MM.1S (cell line): ENCODE measurements around the gene DLX2.
"Not testable (repeated sequence)": the region's sequence is repeated elsewhere in the genome, so short reads cannot be mapped to it uniquely, and the experiment has no call there.

ENCODE experiments used
- DNase-seq: peaks from one replicate; pipeline ENCODE4 v3.0.0-alpha.2; 2015
- H2AFZ ChIP-seq: fragments of 300-600 bp; sonication (generic); 2 replicates; pipeline ENCODE4 v1.6.0; 2016; ENCODE audit warnings: antibody characterized with exemption, low read length
- H3F3A ChIP-seq: fragments of 300-600 bp; sonication (generic); 2 replicates; pipeline ENCODE4 v1.6.1; 2016; ENCODE audit warnings: mild to moderate bottlenecking, antibody characterized with exemption, low read length, moderate library complexity, mixed read lengths; ENCODE audit not compliant: insufficient read depth
- H3K27ac ChIP-seq: fragments of 300-600 bp; sonication (generic); 2 replicates; pipeline ENCODE4 v1.5.1; 2016; ENCODE audit warnings: mild to moderate bottlenecking, low read length
- H3K27me3 ChIP-seq: fragments of 300-600 bp; sonication (generic); replicated peaks from 2 replicates; pipeline ENCODE4 v1.6.0; 2016; ENCODE audit warnings: low read length; ENCODE audit not compliant: insufficient read depth
- H3K36me3 ChIP-seq: fragments of 300-600 bp; sonication (generic); replicated peaks from 2 replicates; pipeline ENCODE4 v1.6.1; 2016; ENCODE audit warnings: mild to moderate bottlenecking, low read length, mixed read lengths; ENCODE audit not compliant: insufficient read depth
- H3K4me1 ChIP-seq: fragments of 300-600 bp; sonication (generic); 2 replicates; pipeline ENCODE4 v1.6.1; 2016; ENCODE audit warnings: low read length, mixed read lengths
- H3K4me2 ChIP-seq: fragments of 300-600 bp; sonication (generic); 2 replicates; pipeline ENCODE4 v1.6.0; 2016; ENCODE audit warnings: low read depth, low read length
- H3K4me3 ChIP-seq: fragments of 300-600 bp; sonication (generic); 2 replicates; pipeline ENCODE4 v1.5.1; 2016; ENCODE audit warnings: low read length, mixed read lengths
- H3K79me2 ChIP-seq: fragments of 300-600 bp; sonication (generic); 2 replicates; pipeline ENCODE4 v1.6.1; 2016; ENCODE audit warnings: mixed run types, low read length, mixed read lengths
- H3K9ac ChIP-seq: fragments of 300-600 bp; sonication (generic); 2 replicates; pipeline ENCODE4 v1.6.1; 2016; ENCODE audit warnings: low read length, mixed read lengths
- H3K9me2 ChIP-seq: fragments of 300-600 bp; sonication (generic); replicated peaks from 2 replicates; pipeline ENCODE4 v1.6.1; 2016; ENCODE audit warnings: mild to moderate bottlenecking, low read length, mixed read lengths; ENCODE audit not compliant: insufficient read depth
- H3K9me3 ChIP-seq: fragments of 300-600 bp; sonication (generic); replicated peaks from 2 replicates; pipeline ENCODE4 v1.6.1; 2016; ENCODE audit warnings: mild to moderate bottlenecking, low read length, mixed read lengths; ENCODE audit not compliant: insufficient read depth
- H4K20me1 ChIP-seq: fragments of 300-600 bp; sonication (generic); 2 replicates; pipeline ENCODE4 v1.6.1; 2016; ENCODE audit warnings: mild to moderate bottlenecking, low read length, moderate library complexity, mixed read lengths; ENCODE audit not compliant: insufficient read depth
- CTCF ChIP-seq: fragments of 300-600 bp; sonication (generic); IDR thresholded peaks from 2 replicates; pipeline ENCODE4 v1.5.1; 2016; ENCODE audit warnings: antibody characterized with exemption, low read length, mixed read lengths
- EZH2 ChIP-seq: fragments of 300-600 bp; sonication (generic); optimal IDR thresholded peaks from 2 replicates; pipeline ENCODE3; 2017; ENCODE audit warnings: low read depth, mild to moderate bottlenecking, antibody characterized with exemption, low read length, mixed read lengths
- EZH2phosphoT487 ChIP-seq: fragments of 300-600 bp; sonication (generic); IDR thresholded peaks from 2 replicates; pipeline ENCODE4 v1.6.1; 2018; ENCODE audit warnings: antibody characterized with exemption, low read length

DLX2 gene

DNA sequence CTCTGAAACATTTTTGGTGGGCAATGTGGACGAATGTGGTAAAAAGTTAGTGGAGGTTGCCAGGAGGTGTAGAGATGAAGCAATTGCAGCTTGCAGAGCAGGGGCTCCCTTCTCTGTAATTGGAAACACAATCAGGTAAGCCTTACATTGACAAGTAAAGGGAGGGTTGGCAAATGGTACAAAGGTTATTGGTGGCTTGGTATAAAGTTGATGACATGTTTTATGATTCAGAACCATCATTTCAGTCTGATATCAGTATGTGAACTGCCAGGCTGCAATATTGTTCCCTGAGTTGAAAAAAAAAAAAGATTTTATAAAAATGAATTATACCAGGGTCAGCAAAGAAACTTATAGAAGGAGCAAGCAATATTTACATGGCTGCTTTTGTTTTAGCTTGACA lies 31.8 kb downstream of the DLX2 start:
- no peak overlapping the region for H2AFZ ChIP-seq
- no peaks in the 10 kb centered on the region for H3F3A ChIP-seq
- H3K9me2 ChIP-seq = no peaks in the 10 kb centered on the region
- no peaks in the 10 kb centered on the region for H3K27me3 ChIP-seq
- no peak for DNase-seq
- TF ChIP-seq EZH2 = no peak
- no peak for TF ChIP-seq CTCF
- no peak for TF ChIP-seq EZH2phosphoT487
- no peaks in the 10 kb centered on the region for H4K20me1 ChIP-seq
- H3K4me3 ChIP-seq = no peak overlapping the region
- H3K9me3 ChIP-seq = no peaks in the 10 kb centered on the region
- no peak overlapping the region for H3K9ac ChIP-seq
- H3K4me2 ChIP-seq = no peak overlapping the region
- no peaks in the 10 kb centered on the region for H3K36me3 ChIP-seq
- no peak overlapping the region for H3K27ac ChIP-seq
- H3K4me1 ChIP-seq = no peaks in the 10 kb centered on the region
- H3K79me2 ChIP-seq = no peaks in the 10 kb centered on the region

- not testable (repeated sequence) for H3K9ac ChIP-seq, DNase-seq, H3K4me2 ChIP-seq, H3K9me2 ChIP-seq, H3K4me3 ChIP-seq, H2AFZ ChIP-seq, H3K9me3 ChIP-seq, H3K79me2 ChIP-seq, H3K36me3 ChIP-seq, H4K20me1 ChIP-seq, H3K27ac ChIP-seq, H3K27me3 ChIP-seq, H3F3A ChIP-seq, H3K4me1 ChIP-seq
Measured at GRCh38 chr2:172067905-172068304, 34.8 kb downstream of the DLX2 start.

DNA sequence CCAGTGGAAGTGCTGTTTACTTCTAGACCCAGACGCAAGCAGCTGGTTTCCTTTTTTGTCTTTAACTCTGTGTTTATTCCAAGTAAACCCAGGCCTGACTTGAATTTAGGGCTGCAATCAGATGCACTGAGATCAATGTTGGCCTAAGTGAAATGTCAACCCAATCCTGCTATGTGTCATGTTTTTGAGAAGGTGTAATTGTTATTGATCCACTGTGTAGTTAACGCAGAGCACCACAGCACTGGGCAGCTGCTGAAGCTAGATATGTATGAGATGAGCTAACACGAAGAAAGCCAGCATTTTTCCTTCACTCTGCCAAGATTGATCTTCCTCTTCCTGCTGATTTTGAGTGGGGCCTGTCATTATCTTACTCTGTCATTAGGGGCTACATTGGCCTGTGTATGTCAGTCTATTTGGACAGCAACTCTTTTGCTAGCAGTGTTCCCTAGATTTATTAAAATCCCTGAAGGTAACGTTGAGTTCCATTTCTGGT lies 36.3 kb downstream of the DLX2 start:
- TF ChIP-seq EZH2phosphoT487 (no peak), EZH2 (no peak), CTCF (no peak)
- H3K9me2 ChIP-seq = no peaks in the 10 kb centered on the region
- no peaks in the 10 kb centered on the region for H3F3A ChIP-seq
- no peaks in the 10 kb centered on the region for H3K4me1 ChIP-seq
- no peak overlapping the region for H2AFZ ChIP-seq
- H3K9me3 ChIP-seq = no peaks in the 10 kb centered on the region
- H3K4me2 ChIP-seq = no peak overlapping the region
- no peaks in the 10 kb centered on the region for H3K79me2 ChIP-seq
- H3K36me3 ChIP-seq = no peaks in the 10 kb centered on the region
- no peak overlapping the region for H3K4me3 ChIP-seq
- no peaks in the 10 kb centered on the region for H4K20me1 ChIP-seq
- no peak overlapping the region for H3K9ac ChIP-seq
- no peak for DNase-seq
- no peaks in the 10 kb centered on the region for H3K27me3 ChIP-seq
- H3K27ac ChIP-seq = no peak overlapping the region

GRCh38 chr2:172065111-172065510 lies 37.6 kb downstream of the DLX2 start:
- H3K9ac ChIP-seq = no peak overlapping the region
- no peaks in the 10 kb centered on the region for H3F3A ChIP-seq
- no peak overlapping the region for H3K4me3 ChIP-seq
- H3K27me3 ChIP-seq = no peaks in the 10 kb centered on the region
- no peaks in the 10 kb centered on the region for H3K36me3 ChIP-seq
- no peak overlapping the region for H3K27ac ChIP-seq
- H3K9me2 ChIP-seq = no peaks in the 10 kb centered on the region
- no peaks in the 10 kb centered on the region for H4K20me1 ChIP-seq
- no peaks in the 10 kb centered on the region for H3K4me1 ChIP-seq
- no peak overlapping the region for H2AFZ ChIP-seq
- H3K79me2 ChIP-seq = no peaks in the 10 kb centered on the region
- no peak for DNase-seq
- TF ChIP-seq EZH2phosphoT487 (no peak), EZH2 (no peak), CTCF (no peak)
- H3K4me2 ChIP-seq = no peak overlapping the region
- H3K9me3 ChIP-seq = no peaks in the 10 kb centered on the region
